PC-9 (cell line): ENCODE measurements around the gene PPP1R13L. TPM values are rescaled to one million over a fixed set of nuclear protein-coding genes. Genes with fewer than 3 reads are reported as not detected.

Experiments used
- BruUV-seq: library from RNA; stranded (reverse); fragments of 400-500 nt; replicated peaks from 2 replicates; lab custom pipeline; 2021; lab: Mats Ljungman, UMichigan
- CTCF ChIA-PET: fragments of 300-600 bp; sonication (Branson Sonifier 250); formaldehyde crosslinking; loops from one replicate; lab custom pipeline; 2022; ENCODE audit warnings: antibody characterized with exemption; lab: Charles Lee
- POLR2A ChIA-PET: fragments of 300-600 bp; sonication (Branson Sonifier 250); formaldehyde crosslinking; loops from one replicate; lab custom pipeline; 2022; ENCODE audit warnings: antibody characterized with exemption; ENCODE audit not compliant: unreplicated experiment; lab: Charles Lee
- DNase-seq, 2 experiments: peaks; one replicate each; pipeline versions ENCODE4 v3.0.0 to v3.0.0-alpha.2; 2015 to 2022; ENCODE audit warnings: mixed read lengths in 1 of 2
- H2AFZ ChIP-seq: fragments of 200-600 bp; sonication (generic); 2 replicates; pipeline ENCODE4 v1.8.1; 2017; ENCODE audit warnings: antibody characterized with exemption
- H3F3A ChIP-seq: fragments of 200-600 bp; sonication (generic); 2 replicates; pipeline ENCODE4 v1.8.1; 2017; ENCODE audit warnings: antibody characterized with exemption, mild to moderate bottlenecking, low read depth; ENCODE audit not compliant: insufficient read depth
- H3K27ac ChIP-seq: fragments of 200-600 bp; sonication (generic); 2 replicates; pipeline ENCODE4 v1.6.1; 2016; ENCODE audit warnings: mixed run types
- H3K27me3 ChIP-seq: fragments of 200-600 bp; sonication (generic); 2 replicates; pipeline ENCODE4 v1.6.1; 2016; ENCODE audit warnings: low read depth, mixed run types; ENCODE audit not compliant: insufficient read depth
- H3K36me3 ChIP-seq: fragments of 200-600 bp; sonication (generic); 2 replicates; pipeline ENCODE4 v1.6.1; 2016; ENCODE audit warnings: low read depth, mixed run types
- H3K4me1 ChIP-seq: fragments of 200-600 bp; sonication (generic); replicated peaks from 2 replicates; pipeline ENCODE4 v1.6.1; 2016; ENCODE audit warnings: mixed run types; ENCODE audit not compliant: insufficient read depth
- H3K4me2 ChIP-seq: fragments of 200-600 bp; sonication (generic); 2 replicates; pipeline ENCODE4 v1.6.1; 2017; ENCODE audit warnings: mixed run types
- H3K4me3 ChIP-seq: fragments of 200-600 bp; sonication (generic); 2 replicates; pipeline ENCODE4 v1.6.1; 2016; ENCODE audit warnings: mixed run types
- H3K79me2 ChIP-seq: fragments of 200-600 bp; sonication (generic); 2 replicates; pipeline ENCODE4 v1.6.1; 2017; ENCODE audit warnings: low read depth, mixed run types
- H3K9me2 ChIP-seq: fragments of 200-600 bp; sonication (generic); 2 replicates; pipeline ENCODE4 v1.8.1; 2017; ENCODE audit warnings: mild to moderate bottlenecking; ENCODE audit not compliant: insufficient read depth
- H3K9me3 ChIP-seq: fragments of 200-600 bp; sonication (generic); 2 replicates; pipeline ENCODE4 v1.8.1; 2016; ENCODE audit warnings: low read depth; ENCODE audit not compliant: insufficient read depth
- H4K20me1 ChIP-seq: fragments of 200-600 bp; sonication (generic); 2 replicates; pipeline ENCODE4 v1.8.1; 2017; ENCODE audit not compliant: insufficient read depth
- EZH2 ChIP-seq: fragments of 200-600 bp; sonication (generic); IDR thresholded peaks from 2 replicates; pipeline ENCODE4 v1.8.0; 2017; ENCODE audit warnings: antibody characterized with exemption, low read depth
- intact Hi-C: fragments of 100-400 bp; cut with micrococcal nuclease; formaldehyde crosslinking; loops from one replicate; pipeline ENCODE4 v1.10.0; 2022; ENCODE audit not compliant: unreplicated experiment
- total RNA-seq: library from RNA; stranded (reverse); gene quantifications from 2 replicates; pipeline ENCODE4 v1.2.3, GENCODE V29; 2021
- TF ChIP-seq, protein P1 (sequence below): fragments of 200-600 bp; sonication (generic); conservative IDR thresholded peaks from 2 replicates; pipeline ENCODE4 v1.6.1; 2017; ENCODE audit warnings: mixed run types, antibody characterized with exemption, mild to moderate bottlenecking, moderate library complexity

Gene PPP1R13L
- total RNA-seq, 1 experiment from 2014 or later: 121 TPM

DNA sequence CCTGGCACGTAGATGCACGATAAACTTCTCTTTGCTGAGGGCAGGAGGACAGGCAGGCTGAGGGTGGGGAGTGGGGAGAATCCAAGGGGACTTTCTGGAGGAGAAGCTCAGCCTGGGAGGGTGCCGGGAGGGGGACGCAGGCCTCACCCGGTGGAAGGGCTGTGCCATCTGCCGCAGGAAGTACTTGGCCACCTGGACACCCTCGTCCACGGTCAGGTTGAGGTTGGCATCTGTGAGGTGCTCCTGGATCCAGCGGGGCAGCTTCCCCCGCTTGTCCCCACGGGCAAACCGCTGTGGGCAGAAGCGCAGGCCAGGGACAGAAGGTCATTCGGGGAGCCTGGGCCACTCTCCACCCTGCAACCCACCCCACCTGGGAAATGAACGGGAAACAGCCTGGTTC is 52.8 kb downstream of the PPP1R13L start:
- no peak for DNase-seq
- TF ChIP-seq, protein P1, sequence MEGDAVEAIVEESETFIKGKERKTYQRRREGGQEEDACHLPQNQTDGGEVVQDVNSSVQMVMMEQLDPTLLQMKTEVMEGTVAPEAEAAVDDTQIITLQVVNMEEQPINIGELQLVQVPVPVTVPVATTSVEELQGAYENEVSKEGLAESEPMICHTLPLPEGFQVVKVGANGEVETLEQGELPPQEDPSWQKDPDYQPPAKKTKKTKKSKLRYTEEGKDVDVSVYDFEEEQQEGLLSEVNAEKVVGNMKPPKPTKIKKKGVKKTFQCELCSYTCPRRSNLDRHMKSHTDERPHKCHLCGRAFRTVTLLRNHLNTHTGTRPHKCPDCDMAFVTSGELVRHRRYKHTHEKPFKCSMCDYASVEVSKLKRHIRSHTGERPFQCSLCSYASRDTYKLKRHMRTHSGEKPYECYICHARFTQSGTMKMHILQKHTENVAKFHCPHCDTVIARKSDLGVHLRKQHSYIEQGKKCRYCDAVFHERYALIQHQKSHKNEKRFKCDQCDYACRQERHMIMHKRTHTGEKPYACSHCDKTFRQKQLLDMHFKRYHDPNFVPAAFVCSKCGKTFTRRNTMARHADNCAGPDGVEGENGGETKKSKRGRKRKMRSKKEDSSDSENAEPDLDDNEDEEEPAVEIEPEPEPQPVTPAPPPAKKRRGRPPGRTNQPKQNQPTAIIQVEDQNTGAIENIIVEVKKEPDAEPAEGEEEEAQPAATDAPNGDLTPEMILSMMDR: no peak
- no peak for TF ChIP-seq EZH2
- ChIA-PET POLR2A (no interaction called here), CTCF (no interaction called here)
- intact Hi-C loops: no loop called here
- Histone ChIP-seq H2AFZ (no peak overlapping the region), H3K9me2 (no peaks in the 10 kb centered on the region), H3K79me2 (no peaks in the 10 kb centered on the region), H3K27ac (no peak overlapping the region), H3K36me3 (no peaks in the 10 kb centered on the region), H3K4me1 (no peaks in the 10 kb centered on the region), H3K9me3 (no peaks in the 10 kb centered on the region), H3K4me3 (no peak overlapping the region), H4K20me1 (no peaks in the 10 kb centered on the region), H3K4me2 (no peak overlapping the region), H3K27me3 (no peaks in the 10 kb centered on the region), H3F3A (peaks cover 6% of the 10 kb centered on the region; the same call in 1 of the 2 replicates)
- no TSS peak for BruUV-seq

DNA sequence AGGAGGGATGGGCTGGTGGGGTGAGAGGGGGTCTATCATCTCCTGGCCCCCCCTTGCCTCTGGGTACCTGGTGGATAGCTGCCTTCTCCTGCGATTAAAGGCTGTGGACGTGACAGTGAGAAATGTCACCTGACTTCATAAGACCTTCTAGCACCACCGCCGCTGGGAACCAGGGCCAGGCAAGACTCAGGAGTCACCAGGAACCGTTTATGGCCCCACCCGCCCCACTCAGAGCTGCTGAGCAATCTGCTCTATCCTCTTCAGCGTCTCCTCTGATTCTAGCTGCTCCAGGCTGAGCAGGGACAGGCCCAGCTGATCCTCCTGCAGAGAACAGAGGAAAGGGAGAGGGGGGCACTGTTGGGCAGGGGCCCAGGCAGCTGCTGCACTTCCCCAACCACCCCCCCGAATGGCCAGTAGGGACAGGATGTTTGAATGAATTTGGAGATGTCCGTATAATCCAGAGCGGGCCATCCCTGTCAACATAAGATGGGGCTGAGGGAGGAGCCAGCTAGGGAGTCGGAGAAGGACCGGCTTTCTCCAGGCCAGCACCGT is 53.4 kb downstream of the PPP1R13L start:
- TF ChIP-seq, protein P1: no peak
- no peak for TF ChIP-seq EZH2
- CTCF ChIA-PET: no interaction called here
- H4K20me1 ChIP-seq: no peaks in the 10 kb centered on the region
- no peak overlapping the region for H2AFZ ChIP-seq
- H3K4me3 ChIP-seq: no peak overlapping the region
- no peak for DNase-seq
- H3K4me2 ChIP-seq: no peak overlapping the region
- no peaks in the 10 kb centered on the region for H3K4me1 ChIP-seq
- H3K27ac ChIP-seq: no peak overlapping the region
- POLR2A ChIA-PET: no interaction called here
- H3F3A ChIP-seq: peaks cover 6% of the 10 kb centered on the region; the same call in 1 of the 2 replicates
- H3K36me3 ChIP-seq: no peaks in the 10 kb centered on the region
- no TSS peak for BruUV-seq
- H3K9me3 ChIP-seq: no peaks in the 10 kb centered on the region
- no peaks in the 10 kb centered on the region for H3K9me2 ChIP-seq
- intact Hi-C loops: no loop called here
- H3K79me2 ChIP-seq: no peaks in the 10 kb centered on the region
- H3K27me3 ChIP-seq: no peaks in the 10 kb centered on the region

DNA sequence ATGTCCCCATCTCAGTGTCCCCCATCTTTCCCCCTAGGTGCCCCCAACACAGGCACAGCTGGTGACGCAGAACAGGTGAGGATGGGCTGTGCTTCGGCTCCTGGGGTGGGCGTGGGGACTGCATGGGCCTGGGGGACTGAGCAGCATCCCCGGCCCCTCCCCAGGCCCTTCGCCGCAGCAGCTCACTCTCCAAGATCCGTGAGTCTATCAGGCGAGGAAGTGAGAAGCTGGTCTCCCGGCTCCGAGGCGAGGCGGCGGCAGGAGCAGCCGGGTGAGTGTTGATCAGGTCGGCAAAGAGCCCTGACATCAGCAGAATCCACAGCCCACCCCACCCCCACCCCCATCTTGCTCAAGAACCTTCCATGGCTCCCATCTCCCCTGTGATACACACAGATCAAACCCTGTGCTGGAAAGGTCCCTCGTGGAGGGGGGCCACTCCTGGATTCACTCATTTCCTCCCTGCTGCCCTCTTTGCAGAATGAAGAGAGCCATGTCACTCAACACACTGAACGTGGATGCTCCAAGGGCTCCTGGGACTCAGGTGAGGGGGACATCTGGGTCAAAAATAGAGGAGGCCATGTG is 54.3 kb downstream of the PPP1R13L start:
- no peak for TF ChIP-seq EZH2
- TF ChIP-seq, protein P1: no peak

More for the DNA sequence above, 54.3 kb downstream of the PPP1R13L start:
- H3K27ac ChIP-seq: no peak overlapping the region
- peaks cover 6% of the 10 kb centered on the region; the same call in 1 of the 2 replicates for H3F3A ChIP-seq
- intact Hi-C loops: no loop called here
- no peaks in the 10 kb centered on the region for H3K36me3 ChIP-seq
- no peaks in the 10 kb centered on the region for H3K9me3 ChIP-seq
- no peaks in the 10 kb centered on the region for H3K4me1 ChIP-seq
- no peak overlapping the region for H3K4me3 ChIP-seq
- CTCF ChIA-PET: no interaction called here
- H3K4me2 ChIP-seq: no peak overlapping the region
- no TSS peak for BruUV-seq
- H3K79me2 ChIP-seq: no peaks in the 10 kb centered on the region
- H3K9me2 ChIP-seq: no peaks in the 10 kb centered on the region
- POLR2A ChIA-PET: no interaction called here
- H4K20me1 ChIP-seq: no peaks in the 10 kb centered on the region
- H3K27me3 ChIP-seq: no peaks in the 10 kb centered on the region
- no peak overlapping the region for H2AFZ ChIP-seq
- no peak for DNase-seq
